ENCODE measurements around the gene RB1.

DNA sequence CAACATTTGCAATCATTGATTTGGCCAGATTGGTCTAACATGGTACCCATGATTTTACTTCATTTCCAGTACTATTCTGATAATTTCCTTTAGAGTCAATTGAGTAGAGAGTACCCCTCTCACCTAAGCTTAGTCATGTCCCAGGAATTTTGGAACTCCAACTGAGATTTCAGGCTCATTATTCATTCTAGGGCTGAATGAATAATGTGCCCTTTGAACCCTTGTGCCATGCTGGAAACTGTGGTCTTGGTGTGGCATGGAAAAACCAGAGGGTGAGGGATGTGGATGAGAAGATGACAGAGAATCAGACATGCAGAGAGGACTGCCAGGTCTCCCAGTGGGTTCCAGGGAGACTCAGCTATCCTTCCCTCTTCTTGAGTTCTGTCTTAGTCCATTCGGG, 40.4 kb upstream of the RB1 start:
- TF ChIP-seq, protein P1, sequence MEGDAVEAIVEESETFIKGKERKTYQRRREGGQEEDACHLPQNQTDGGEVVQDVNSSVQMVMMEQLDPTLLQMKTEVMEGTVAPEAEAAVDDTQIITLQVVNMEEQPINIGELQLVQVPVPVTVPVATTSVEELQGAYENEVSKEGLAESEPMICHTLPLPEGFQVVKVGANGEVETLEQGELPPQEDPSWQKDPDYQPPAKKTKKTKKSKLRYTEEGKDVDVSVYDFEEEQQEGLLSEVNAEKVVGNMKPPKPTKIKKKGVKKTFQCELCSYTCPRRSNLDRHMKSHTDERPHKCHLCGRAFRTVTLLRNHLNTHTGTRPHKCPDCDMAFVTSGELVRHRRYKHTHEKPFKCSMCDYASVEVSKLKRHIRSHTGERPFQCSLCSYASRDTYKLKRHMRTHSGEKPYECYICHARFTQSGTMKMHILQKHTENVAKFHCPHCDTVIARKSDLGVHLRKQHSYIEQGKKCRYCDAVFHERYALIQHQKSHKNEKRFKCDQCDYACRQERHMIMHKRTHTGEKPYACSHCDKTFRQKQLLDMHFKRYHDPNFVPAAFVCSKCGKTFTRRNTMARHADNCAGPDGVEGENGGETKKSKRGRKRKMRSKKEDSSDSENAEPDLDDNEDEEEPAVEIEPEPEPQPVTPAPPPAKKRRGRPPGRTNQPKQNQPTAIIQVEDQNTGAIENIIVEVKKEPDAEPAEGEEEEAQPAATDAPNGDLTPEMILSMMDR (IDR thresholded peaks at IDR 0.05; ENCODE audit: low read length): no peak
- TF ChIP-seq EZH2 (IDR thresholded peaks at IDR 0.05; ENCODE audit: borderline replicate concordance, low read length): no peak
